ENCODE data around the gene PIP5K1C. TPM values are rescaled to one million over a fixed set of nuclear protein-coding genes. Genes with fewer than 3 reads are reported as not detected.

The PIP5K1C gene
- total RNA-seq, 1 experiment from 2014 or later = 20.0 TPM

DNA sequence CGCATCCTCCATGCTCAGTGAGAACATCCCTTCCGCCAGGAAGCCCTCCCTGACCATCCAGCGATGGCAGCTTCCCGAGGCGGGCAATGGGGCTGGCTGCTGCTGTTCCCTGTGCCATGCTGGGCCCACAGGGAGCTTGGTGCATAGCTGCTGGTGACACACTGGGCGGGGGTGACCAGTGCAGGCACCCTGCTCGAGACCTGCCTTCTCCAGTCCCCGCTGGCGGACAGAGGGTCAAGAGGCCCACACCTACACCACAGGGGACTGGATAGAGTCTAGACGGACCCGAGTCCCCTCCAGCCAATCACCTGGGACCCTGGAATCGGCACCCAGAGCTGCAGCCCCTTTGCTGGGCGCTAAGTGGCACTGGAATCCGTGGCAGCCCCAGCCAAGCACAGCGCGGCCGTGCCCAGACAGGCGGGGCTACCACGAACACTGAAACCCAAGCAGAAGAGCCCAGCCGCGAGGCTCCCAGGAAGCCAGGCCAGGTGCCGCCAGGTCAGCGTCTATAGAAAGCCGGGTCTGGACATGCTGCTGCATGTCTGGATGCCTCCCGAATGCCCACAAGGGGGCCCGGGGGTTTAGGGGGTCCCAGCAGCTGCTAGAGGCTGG, 84.6 kb downstream of the PIP5K1C start:
- no peaks in the 10 kb centered on the region for H3K9me2 ChIP-seq (ENCODE audit: insufficient read depth)
- DNase-seq = no peak
- H3K9me3 ChIP-seq (ENCODE audit: insufficient read depth, low read depth) = no peaks in the 10 kb centered on the region
- no peaks in the 10 kb centered on the region for H3K4me1 ChIP-seq (replicated peaks; ENCODE audit: insufficient read depth)
- H3K27me3 ChIP-seq (ENCODE audit: insufficient read depth, low read depth) = no peaks in the 10 kb centered on the region
- POLR2A ChIA-PET (ENCODE audit: unreplicated experiment) = no interaction called here
- H3K79me2 ChIP-seq (ENCODE audit: low read depth) = no peaks in the 10 kb centered on the region
- no peak for TF ChIP-seq EZH2 (IDR thresholded peaks at IDR 0.05; ENCODE audit: low read depth)
- TF ChIP-seq, protein P1, sequence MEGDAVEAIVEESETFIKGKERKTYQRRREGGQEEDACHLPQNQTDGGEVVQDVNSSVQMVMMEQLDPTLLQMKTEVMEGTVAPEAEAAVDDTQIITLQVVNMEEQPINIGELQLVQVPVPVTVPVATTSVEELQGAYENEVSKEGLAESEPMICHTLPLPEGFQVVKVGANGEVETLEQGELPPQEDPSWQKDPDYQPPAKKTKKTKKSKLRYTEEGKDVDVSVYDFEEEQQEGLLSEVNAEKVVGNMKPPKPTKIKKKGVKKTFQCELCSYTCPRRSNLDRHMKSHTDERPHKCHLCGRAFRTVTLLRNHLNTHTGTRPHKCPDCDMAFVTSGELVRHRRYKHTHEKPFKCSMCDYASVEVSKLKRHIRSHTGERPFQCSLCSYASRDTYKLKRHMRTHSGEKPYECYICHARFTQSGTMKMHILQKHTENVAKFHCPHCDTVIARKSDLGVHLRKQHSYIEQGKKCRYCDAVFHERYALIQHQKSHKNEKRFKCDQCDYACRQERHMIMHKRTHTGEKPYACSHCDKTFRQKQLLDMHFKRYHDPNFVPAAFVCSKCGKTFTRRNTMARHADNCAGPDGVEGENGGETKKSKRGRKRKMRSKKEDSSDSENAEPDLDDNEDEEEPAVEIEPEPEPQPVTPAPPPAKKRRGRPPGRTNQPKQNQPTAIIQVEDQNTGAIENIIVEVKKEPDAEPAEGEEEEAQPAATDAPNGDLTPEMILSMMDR (conservative IDR thresholded peaks at IDR 0.05) = no peak
- no peak overlapping the region for H3K4me2 ChIP-seq
- H3K36me3 ChIP-seq (ENCODE audit: low read depth) = no peaks in the 10 kb centered on the region
- no TSS peak for BruUV-seq (replicated peaks)
- no peak overlapping the region for H2AFZ ChIP-seq
- no peaks in the 10 kb centered on the region for H4K20me1 ChIP-seq (ENCODE audit: insufficient read depth)
- intact Hi-C loops (cut with micrococcal nuclease; ENCODE audit: unreplicated experiment) = no loop called here
- H3K27ac ChIP-seq = no peak overlapping the region
- H3F3A ChIP-seq (ENCODE audit: insufficient read depth, low read depth) = no peaks in the 10 kb centered on the region
- H3K4me3 ChIP-seq = no peak overlapping the region
- CTCF ChIA-PET = no interaction called here

- Histone ChIP-seq H3K9me3 (ENCODE audit: insufficient read depth, low read depth) (no peaks in the 10 kb centered on the region), H3K27ac (no peak overlapping the region), H3K9me2 (ENCODE audit: insufficient read depth) (no peaks in the 10 kb centered on the region), H3K4me1 (replicated peaks; ENCODE audit: insufficient read depth) (no peaks in the 10 kb centered on the region), H3F3A (ENCODE audit: insufficient read depth, low read depth) (no peaks in the 10 kb centered on the region), H3K79me2 (ENCODE audit: low read depth) (no peaks in the 10 kb centered on the region), H4K20me1 (ENCODE audit: insufficient read depth) (no peaks in the 10 kb centered on the region), H3K27me3 (ENCODE audit: insufficient read depth, low read depth) (no peaks in the 10 kb centered on the region), H3K36me3 (ENCODE audit: low read depth) (no peaks in the 10 kb centered on the region), H2AFZ (no peak overlapping the region), H3K4me3 (no peak overlapping the region), H3K4me2 (no peak overlapping the region)
- no peak for DNase-seq
- POLR2A ChIA-PET (ENCODE audit: unreplicated experiment) = no interaction called here
- BruUV-seq (replicated peaks) = no TSS peak
- CTCF ChIA-PET = no interaction called here
- intact Hi-C loops (cut with micrococcal nuclease; ENCODE audit: unreplicated experiment) = no loop called here
- TF ChIP-seq, protein P1 (conservative IDR thresholded peaks at IDR 0.05) = no peak
- no peak for TF ChIP-seq EZH2 (IDR thresholded peaks at IDR 0.05; ENCODE audit: low read depth)
These were observed 85.3 kb downstream of the PIP5K1C start for GRCh38 chr19:3614858-3615505.

DNA sequence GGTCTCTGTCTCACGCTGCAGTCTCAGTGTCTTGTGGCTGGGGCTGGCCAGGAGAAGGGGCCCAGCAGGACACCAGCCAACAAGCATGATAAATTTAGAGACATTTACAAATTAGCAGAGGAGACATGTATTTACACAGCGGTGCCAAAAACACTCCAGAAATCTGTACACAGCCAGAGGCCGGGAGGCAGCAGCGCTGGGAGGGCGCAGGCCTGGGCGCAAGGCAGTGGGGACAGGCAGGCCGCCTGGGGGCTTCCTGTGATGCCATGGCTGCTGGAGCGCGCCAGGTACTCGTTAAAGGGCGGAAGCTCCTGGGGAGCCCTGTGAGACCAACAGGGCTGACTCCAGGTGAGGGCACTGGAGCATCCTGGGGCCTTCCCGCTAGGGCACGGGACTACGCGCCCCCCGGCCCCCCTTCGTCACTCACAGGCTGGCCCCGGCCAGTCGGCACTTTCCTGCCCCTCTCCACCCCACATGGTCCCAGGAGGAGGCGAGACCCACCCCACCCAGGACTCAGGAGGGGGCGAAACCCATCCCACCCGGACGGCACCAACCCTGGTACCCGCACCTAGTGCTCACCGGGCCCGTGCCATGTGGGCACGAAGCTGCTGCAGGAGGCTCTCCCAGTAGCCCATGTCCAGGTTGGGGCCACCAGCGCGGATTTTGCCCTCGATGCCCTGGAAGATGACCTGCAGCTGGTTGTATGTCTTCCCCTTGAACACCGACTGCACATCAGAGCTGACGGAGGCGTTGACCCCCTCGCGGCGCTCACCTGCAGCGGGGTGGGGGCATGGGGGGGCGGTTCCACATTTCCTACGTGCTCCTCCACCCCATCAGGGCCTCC, 86.2 kb downstream of the PIP5K1C start:
- H3K27ac ChIP-seq = no peak overlapping the region
- no peaks in the 10 kb centered on the region for H3K79me2 ChIP-seq (ENCODE audit: low read depth)
- H3K9me3 ChIP-seq (ENCODE audit: insufficient read depth, low read depth) = no peaks in the 10 kb centered on the region
- no peak overlapping the region for H2AFZ ChIP-seq
- DNase-seq = no peak
- intact Hi-C loops (cut with micrococcal nuclease; ENCODE audit: unreplicated experiment) = no loop called here
- no peaks in the 10 kb centered on the region for H3K9me2 ChIP-seq (ENCODE audit: insufficient read depth)
- no TSS peak for BruUV-seq (replicated peaks)
- CTCF ChIA-PET = no interaction called here
- no peak overlapping the region for H3K4me2 ChIP-seq
- H3K4me1 ChIP-seq (replicated peaks; ENCODE audit: insufficient read depth) = no peaks in the 10 kb centered on the region
- H3K36me3 ChIP-seq (ENCODE audit: low read depth) = no peaks in the 10 kb centered on the region
- no peaks in the 10 kb centered on the region for H4K20me1 ChIP-seq (ENCODE audit: insufficient read depth)
- H3K27me3 ChIP-seq (ENCODE audit: insufficient read depth, low read depth) = no peaks in the 10 kb centered on the region
- H3K4me3 ChIP-seq = no peak overlapping the region
- POLR2A ChIA-PET (ENCODE audit: unreplicated experiment) = no interaction called here
- H3F3A ChIP-seq (ENCODE audit: insufficient read depth, low read depth) = no peaks in the 10 kb centered on the region
- TF ChIP-seq, protein P1 (conservative IDR thresholded peaks at IDR 0.05) = no peak
- no peak for TF ChIP-seq EZH2 (IDR thresholded peaks at IDR 0.05; ENCODE audit: low read depth)
